Measurements from ENCODE around the gene CYP24A1.

DNA sequence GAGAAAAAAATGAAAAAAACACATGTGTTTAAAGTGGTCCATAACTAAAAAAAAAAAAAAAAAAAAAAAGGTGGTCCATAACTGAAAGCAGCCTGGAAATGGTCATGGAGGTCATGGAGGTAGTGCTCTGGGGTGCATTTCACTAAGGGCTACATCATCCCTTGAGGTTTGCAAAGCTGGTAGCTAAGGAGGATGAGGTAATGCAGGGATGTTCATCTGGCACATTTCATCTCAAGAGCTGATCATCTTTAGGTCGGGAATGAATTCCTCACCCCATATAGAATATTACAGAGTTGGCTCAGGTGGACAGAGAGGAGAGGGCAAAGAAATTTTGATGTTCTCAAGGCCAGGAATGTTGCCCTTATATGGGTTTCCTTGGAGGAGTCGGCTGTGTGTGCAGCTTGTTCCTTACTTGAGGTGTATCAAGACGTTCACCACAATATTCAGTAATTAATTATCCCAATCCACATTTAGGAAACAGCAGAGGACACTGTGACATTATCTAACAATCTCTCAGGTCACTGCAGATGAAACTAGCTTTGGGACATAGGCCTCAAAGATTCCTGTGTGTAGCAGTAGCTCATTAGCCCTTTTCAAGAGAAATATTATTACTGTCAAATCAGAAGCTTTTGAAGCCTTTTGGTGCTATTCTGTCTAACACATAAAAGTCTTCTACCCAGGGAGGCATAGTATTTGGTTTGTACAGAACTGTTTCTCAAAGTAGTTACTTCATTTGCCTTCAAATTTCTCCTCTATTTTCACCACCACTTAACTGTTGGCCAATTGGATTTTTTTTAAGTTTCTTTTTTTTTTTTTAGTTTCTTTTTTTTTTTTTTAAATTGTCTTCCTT lies 46.8 kb downstream of the CYP24A1 start:
- TF ChIP-seq, protein P1, sequence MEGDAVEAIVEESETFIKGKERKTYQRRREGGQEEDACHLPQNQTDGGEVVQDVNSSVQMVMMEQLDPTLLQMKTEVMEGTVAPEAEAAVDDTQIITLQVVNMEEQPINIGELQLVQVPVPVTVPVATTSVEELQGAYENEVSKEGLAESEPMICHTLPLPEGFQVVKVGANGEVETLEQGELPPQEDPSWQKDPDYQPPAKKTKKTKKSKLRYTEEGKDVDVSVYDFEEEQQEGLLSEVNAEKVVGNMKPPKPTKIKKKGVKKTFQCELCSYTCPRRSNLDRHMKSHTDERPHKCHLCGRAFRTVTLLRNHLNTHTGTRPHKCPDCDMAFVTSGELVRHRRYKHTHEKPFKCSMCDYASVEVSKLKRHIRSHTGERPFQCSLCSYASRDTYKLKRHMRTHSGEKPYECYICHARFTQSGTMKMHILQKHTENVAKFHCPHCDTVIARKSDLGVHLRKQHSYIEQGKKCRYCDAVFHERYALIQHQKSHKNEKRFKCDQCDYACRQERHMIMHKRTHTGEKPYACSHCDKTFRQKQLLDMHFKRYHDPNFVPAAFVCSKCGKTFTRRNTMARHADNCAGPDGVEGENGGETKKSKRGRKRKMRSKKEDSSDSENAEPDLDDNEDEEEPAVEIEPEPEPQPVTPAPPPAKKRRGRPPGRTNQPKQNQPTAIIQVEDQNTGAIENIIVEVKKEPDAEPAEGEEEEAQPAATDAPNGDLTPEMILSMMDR (IDR thresholded peaks at IDR 0.05; ENCODE audit: poor library complexity, severe bottlenecking) = no peak
- no peak for TF ChIP-seq EZH2 (IDR thresholded peaks at IDR 0.05; ENCODE audit: borderline replicate concordance, insufficient read depth, low read length, poor library complexity, severe bottlenecking)
- no peak for TF ChIP-seq EP300 (conservative IDR thresholded peaks at IDR 0.05; ENCODE audit: poor library complexity, severe bottlenecking)
- no peak for TF ChIP-seq POLR2AphosphoS5 (IDR thresholded peaks at IDR 0.05)
- TF ChIP-seq, protein P2, sequence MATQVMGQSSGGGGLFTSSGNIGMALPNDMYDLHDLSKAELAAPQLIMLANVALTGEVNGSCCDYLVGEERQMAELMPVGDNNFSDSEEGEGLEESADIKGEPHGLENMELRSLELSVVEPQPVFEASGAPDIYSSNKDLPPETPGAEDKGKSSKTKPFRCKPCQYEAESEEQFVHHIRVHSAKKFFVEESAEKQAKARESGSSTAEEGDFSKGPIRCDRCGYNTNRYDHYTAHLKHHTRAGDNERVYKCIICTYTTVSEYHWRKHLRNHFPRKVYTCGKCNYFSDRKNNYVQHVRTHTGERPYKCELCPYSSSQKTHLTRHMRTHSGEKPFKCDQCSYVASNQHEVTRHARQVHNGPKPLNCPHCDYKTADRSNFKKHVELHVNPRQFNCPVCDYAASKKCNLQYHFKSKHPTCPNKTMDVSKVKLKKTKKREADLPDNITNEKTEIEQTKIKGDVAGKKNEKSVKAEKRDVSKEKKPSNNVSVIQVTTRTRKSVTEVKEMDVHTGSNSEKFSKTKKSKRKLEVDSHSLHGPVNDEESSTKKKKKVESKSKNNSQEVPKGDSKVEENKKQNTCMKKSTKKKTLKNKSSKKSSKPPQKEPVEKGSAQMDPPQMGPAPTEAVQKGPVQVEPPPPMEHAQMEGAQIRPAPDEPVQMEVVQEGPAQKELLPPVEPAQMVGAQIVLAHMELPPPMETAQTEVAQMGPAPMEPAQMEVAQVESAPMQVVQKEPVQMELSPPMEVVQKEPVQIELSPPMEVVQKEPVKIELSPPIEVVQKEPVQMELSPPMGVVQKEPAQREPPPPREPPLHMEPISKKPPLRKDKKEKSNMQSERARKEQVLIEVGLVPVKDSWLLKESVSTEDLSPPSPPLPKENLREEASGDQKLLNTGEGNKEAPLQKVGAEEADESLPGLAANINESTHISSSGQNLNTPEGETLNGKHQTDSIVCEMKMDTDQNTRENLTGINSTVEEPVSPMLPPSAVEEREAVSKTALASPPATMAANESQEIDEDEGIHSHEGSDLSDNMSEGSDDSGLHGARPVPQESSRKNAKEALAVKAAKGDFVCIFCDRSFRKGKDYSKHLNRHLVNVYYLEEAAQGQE (IDR thresholded peaks at IDR 0.05; ENCODE audit: borderline replicate concordance) = no peak
